GM18505 (cell line): Measurements from ENCODE around the gene PCDHA6.
"Not testable (repeated sequence)": the region's sequence is repeated elsewhere in the genome, so short reads cannot be mapped to it uniquely, and the experiment has no call there.

Experiments used
- ATAC-seq: cut with Tn5 transposase; IDR thresholded peaks from one replicate; pipeline ENCODE4 v1.9.1; 2021; ENCODE audit not compliant: unreplicated experiment
- POLR2A ChIP-seq: IDR thresholded peaks from 4 replicates; pipeline ENCODE4 v1.6.1; 2011; ENCODE audit warnings: borderline replicate concordance; ENCODE audit not compliant: insufficient read depth, insufficient read length; ENCODE audit errors: extremely low read depth

Gene PCDHA6

GRCh38 chr5:140801494-140801841 lies 26.3 kb upstream of the PCDHA6 start:
- TF ChIP-seq POLR2A, result no peak

GRCh38 chr5:140802381-140802780 lies 25.4 kb upstream of the PCDHA6 start:
- ATAC-seq, result not testable (repeated sequence)

More at GRCh38 chr5:140801494-140801841, 26.3 kb upstream of the PCDHA6 start:
- no peak for ATAC-seq

GRCh38 chr5:140802781-140803271 lies 24.9 kb upstream of the PCDHA6 start:
- TF ChIP-seq POLR2A, result no peak
- no peak for ATAC-seq

GRCh38 chr5:140806834-140807775 lies 20.7 kb upstream of the PCDHA6 start, which contains the start of gene PCDHA4:
TSS of gene PCDHA4 (plus strand) at chr5:140807068.
- no peak for TF ChIP-seq POLR2A
- no peak for ATAC-seq

GRCh38 chr5:140808241-140808888 lies 19.4 kb upstream of the PCDHA6 start:
- not testable (repeated sequence) for ATAC-seq

- no peak for TF ChIP-seq POLR2A
- ATAC-seq, result no peak
Measured at GRCh38 chr5:140808889-140809291, 18.9 kb upstream of the PCDHA6 start.

- ATAC-seq, result no peak
- no peak for TF ChIP-seq POLR2A
Measured at GRCh38 chr5:140821375-140822280, 6.1 kb upstream of the PCDHA6 start, which contains the start of gene PCDHA5. TSS of gene PCDHA5 (plus strand) at chr5:140821613.

GRCh38 chr5:140822281-140822629 lies 5.5 kb upstream of the PCDHA6 start:
- no peak for ATAC-seq
- no peak for TF ChIP-seq POLR2A

- not testable (repeated sequence) for ATAC-seq
Measured at GRCh38 chr5:140822969-140823368, 4.8 kb upstream of the PCDHA6 start.

GRCh38 chr5:140823475-140823874 lies 4.3 kb upstream of the PCDHA6 start:
- no peak for ATAC-seq
- no peak for TF ChIP-seq POLR2A

GRCh38 chr5:140828362-140828737 lies 590 bp downstream of the PCDHA6 start:
- no peak for ATAC-seq
- no peak for TF ChIP-seq POLR2A

- ATAC-seq, result not testable (repeated sequence)
Measured at GRCh38 chr5:140829511-140830501, 2.0 kb downstream of the PCDHA6 start.
